Liver (tissue), 9 donors: ENCODE data around the gene MAPK1. TPM values are rescaled to one million over a fixed set of nuclear protein-coding genes. Genes with fewer than 3 reads are reported as not detected.

Experiments used
- DNase-seq: peaks from one replicate; pipeline ENCODE4 v3.0.0-alpha.2; 2017; ENCODE audit warnings: low spot score
- H3K27ac ChIP-seq, 2 donors: one replicate each; pipeline ENCODE4 v1.7.0; 2013; ENCODE audit warnings: inconsistent platforms in 2 of 2, low read length in 2 of 2, control low read depth in 1 of 2, low read depth in 1 of 2, mild to moderate bottlenecking in 1 of 2
- H3K27me3 ChIP-seq, 4 donors: one replicate each; pipeline versions ENCODE4 v1.6.1 to v1.7.0; 2013; ENCODE audit warnings: low read length in 3 of 4, inconsistent platforms in 1 of 4, mild to moderate bottlenecking in 1 of 4, moderate library complexity in 1 of 4; ENCODE audit not compliant: control insufficient read depth in 4 of 4, insufficient read depth in 4 of 4
- H3K36me3 ChIP-seq, 4 donors: one replicate each; pipeline versions ENCODE4 v1.6.1 to v1.7.0; 2013; ENCODE audit warnings: low read length in 3 of 4, mild to moderate bottlenecking in 3 of 4, low read depth in 1 of 4, moderate library complexity in 1 of 4; ENCODE audit not compliant: control insufficient read depth in 4 of 4, insufficient read depth in 3 of 4
- H3K4me1 ChIP-seq, 4 donors: one replicate each; pipeline versions ENCODE4 v1.6.1 to v1.7.0; 2013; ENCODE audit warnings: low read length in 3 of 4, mild to moderate bottlenecking in 3 of 4, moderate library complexity in 1 of 4; ENCODE audit not compliant: control insufficient read depth in 4 of 4, insufficient read depth in 4 of 4
- H3K4me3 ChIP-seq, 3 donors: one replicate each; pipeline versions ENCODE4 v1.6.1 to v1.7.0; 2013; ENCODE audit warnings: low read length in 3 of 3, control low read depth in 1 of 3, low read depth in 1 of 3, mild to moderate bottlenecking in 1 of 3
- H3K9ac ChIP-seq, 2 donors: one replicate each; pipeline ENCODE4 v1.7.0; 2013; ENCODE audit warnings: low read length in 2 of 2, mild to moderate bottlenecking in 2 of 2, moderate library complexity in 2 of 2, control low read depth in 1 of 2, low read depth in 1 of 2
- H3K9me3 ChIP-seq, 4 donors: one replicate each; pipeline versions ENCODE4 v1.6.1 to v1.7.0; 2013; ENCODE audit warnings: low read length in 3 of 4; ENCODE audit not compliant: control insufficient read depth in 4 of 4
- ATF3 ChIP-seq: IDR thresholded peaks from 2 replicates; pipeline ENCODE4 v1.6.1; 2016; ENCODE audit warnings: antibody characterized with exemption
- CTCF ChIP-seq: fragments of 150-350 bp; IDR thresholded peaks from 2 replicates; pipeline ENCODE4 v1.5.1; 2017; ENCODE audit warnings: improper control_type of control experiment, low read depth, low read length; ENCODE audit not compliant: missing input control
- EGR1 ChIP-seq, 2 donors: IDR thresholded peaks; 2 replicates each; pipeline ENCODE4 v1.6.1; 2016 to 2018; ENCODE audit warnings: antibody characterized with exemption in 2 of 2, low read depth in 2 of 2
- FOXA1 ChIP-seq: IDR thresholded peaks from 2 replicates; pipeline ENCODE4 v1.6.1; 2016; ENCODE audit warnings: antibody characterized with exemption
- FOXA2 ChIP-seq: IDR thresholded peaks from 2 replicates; pipeline ENCODE4 v1.6.1; 2016; ENCODE audit warnings: antibody characterized with exemption
- GABPA ChIP-seq, 2 donors: IDR thresholded peaks in 1 of 2; conservative IDR thresholded peaks in 1 of 2; 2 replicates each; pipeline ENCODE4 v1.6.1; 2016; ENCODE audit warnings: antibody characterized with exemption in 2 of 2, mild to moderate bottlenecking in 1 of 2, moderate library complexity in 1 of 2
- HNF4A ChIP-seq, 2 donors: conservative IDR thresholded peaks; 2 replicates each; pipeline ENCODE4 v1.6.1; 2016; ENCODE audit warnings: antibody characterized with exemption in 2 of 2, mild to moderate bottlenecking in 2 of 2
- HNF4G ChIP-seq: IDR thresholded peaks from 2 replicates; pipeline ENCODE4 v1.6.1; 2016; ENCODE audit warnings: antibody characterized with exemption
- JUND ChIP-seq, 2 donors: IDR thresholded peaks; 2 replicates each; pipeline ENCODE4 v1.6.1; 2016; ENCODE audit warnings: antibody characterized with exemption in 2 of 2
- MAX ChIP-seq: IDR thresholded peaks from 2 replicates; pipeline ENCODE4 v1.6.1; 2016; ENCODE audit warnings: antibody characterized with exemption
- NR2F2 ChIP-seq: IDR thresholded peaks from 2 replicates; pipeline ENCODE4 v1.6.1; 2016; ENCODE audit warnings: antibody characterized with exemption
- RAD21 ChIP-seq, 2 donors: IDR thresholded peaks; 2 replicates each; pipeline ENCODE4 v1.6.1; 2016; ENCODE audit warnings: antibody characterized with exemption in 2 of 2, mild to moderate bottlenecking in 2 of 2
- REST ChIP-seq: IDR thresholded peaks from 2 replicates; pipeline ENCODE4 v1.6.1; 2016; ENCODE audit warnings: antibody characterized with exemption, mild to moderate bottlenecking
- RXRA ChIP-seq, 2 donors: IDR thresholded peaks; 2 replicates each; pipeline ENCODE4 v1.6.1; 2017 to 2018; ENCODE audit warnings: antibody characterized with exemption in 2 of 2, mild to moderate bottlenecking in 1 of 2
- SP1 ChIP-seq: IDR thresholded peaks from 2 replicates; pipeline ENCODE4 v1.6.1; 2018; ENCODE audit warnings: antibody characterized with exemption, mild to moderate bottlenecking
- TAF1 ChIP-seq: conservative IDR thresholded peaks from 2 replicates; pipeline ENCODE4 v1.6.1; 2016; ENCODE audit warnings: antibody characterized with exemption, mild to moderate bottlenecking
- YY1 ChIP-seq: IDR thresholded peaks from 2 replicates; pipeline ENCODE4 v1.6.1; 2016; ENCODE audit warnings: antibody characterized with exemption, mild to moderate bottlenecking
- ZBTB33 ChIP-seq: IDR thresholded peaks from 2 replicates; pipeline ENCODE4 v1.6.1; 2016; ENCODE audit warnings: antibody characterized with exemption
- WGBS: extraction: QIAGEN DNeasy Blood & Tissue Kit; methylation state at CpG from one replicate; pipeline ENCODE4 v1.1.7; 2013; 5-methylcytosine and 5-hydroxymethylcytosine counted together
- polyA plus RNA-seq, 2 donors: library from polyadenylated mRNA; stranded (reverse) in 1 of 2; unstranded in 1 of 2; fragments of 200-250 nt in 1 of 2; fragments of >200 nt in 1 of 2; fragmentation: Nextera tagmentation in 1 of 2; extraction: Ambion mirVana in 1 of 2; gene quantifications; one replicate each; pipeline versions ENCODE4 v1.2.1 to v1.2.3, GENCODE V29; 2013 to 2015
- total RNA-seq, 2 donors: library from RNA; depleted of rRNA; stranded (reverse); fragments of >200 nt; gene quantifications; one replicate each; pipeline ENCODE4 v1.2.3, GENCODE V29; 2014
- donor health status: healthy.
- donor health status: healthy.
- donor health status: healthy.
- donor health status: healthy.
- donor health status: healthy.

Gene MAPK1
- total and polyA plus RNA-seq, 4 donors, result 8.3 to 31.8 (median 22.8) TPM

GRCh38 chr22:21753374-21754111 is 113.9 kb downstream of the MAPK1 start:
- no peak overlapping the region for H3K27ac ChIP-seq
- no peak overlapping the region for H3K9ac ChIP-seq
- WGBS, result 80% methylated on average over 14 of the region's 14 CpGs
- H3K36me3 ChIP-seq, result peaks cover 0 to 4% (median under 1%) of the 10 kb centered on the region in 4 donors
- DNase-seq, result no peak
- TF ChIP-seq FOXA1 (no peak), REST (no peak), YY1 (no peak), NR2F2 (no peak), CTCF (no peak), RXRA (IDR thresholded peaks at IDR 0.05) (no peak), TAF1 (no peak), MAX (no peak), ATF3 (no peak), GABPA (IDR thresholded peaks at IDR 0.05 in 1 of 2, conservative IDR thresholded peaks at IDR 0.05 in 1 of 2) (no peak), ZBTB33 (no peak), JUND (IDR thresholded peaks at IDR 0.05) (no peak), FOXA2 (no peak), RAD21 (IDR thresholded peaks at IDR 0.05) (no peak), HNF4G (no peak), SP1 (no peak), HNF4A (conservative IDR thresholded peaks at IDR 0.05) (no peak), EGR1 (IDR thresholded peaks at IDR 0.05; ENCODE audit: low read depth in 2 of 2) (no peak)
- H3K9me3 ChIP-seq, result no peaks in the 10 kb centered on the region
- H3K27me3 ChIP-seq, result no peaks in the 10 kb centered on the region
- H3K4me1 ChIP-seq, result peaks cover 0 to 2% (median 0%) of the 10 kb centered on the region in 4 donors
- no peak overlapping the region for H3K4me3 ChIP-seq
